GM21576 (cell line): ENCODE measurements around the gene RPS6KB1.
"Not testable (repeated sequence)": the region's sequence is repeated elsewhere in the genome, so short reads cannot be mapped to it uniquely, and the experiment has no call there.

Experiments
- ATAC-seq: cut with Tn5 transposase; IDR thresholded peaks from one replicate; pipeline ENCODE4 v1.9.1; 2021; ENCODE audit warnings: mild to moderate bottlenecking, moderate library complexity; ENCODE audit not compliant: unreplicated experiment

RPS6KB1 gene

GRCh38 chr17:59892924-59893675 lies at the start of gene RPS6KB1, which contains the start of gene TUBD1:
Gene RPS6KB1 (plus strand): TSS chr17:59893121. CDS start chr17:59893185, 64 bp downstream.
Gene TUBD1 (minus strand): TSS chr17:59892943. CDS start chr17:59891002, 1,941 bp downstream.
- peak; percentile 83 for ATAC-seq

- no peak for ATAC-seq
Measured at GRCh38 chr17:59844884-59845594, 47.9 kb upstream of the RPS6KB1 start.

- no peak for ATAC-seq
Measured at GRCh38 chr17:59845595-59846393, 47.1 kb upstream of the RPS6KB1 start.

GRCh38 chr17:59846394-59847165 lies 46.3 kb upstream of the RPS6KB1 start:
- ATAC-seq = peak; percentile 47

- ATAC-seq = no peak
Measured at GRCh38 chr17:59848385-59848668, 44.6 kb upstream of the RPS6KB1 start.

GRCh38 chr17:59848778-59849177 lies 44.1 kb upstream of the RPS6KB1 start:
- peak; percentile 46 for ATAC-seq

GRCh38 chr17:59850311-59850710 lies 42.6 kb upstream of the RPS6KB1 start:
- ATAC-seq = not testable (repeated sequence)

- ATAC-seq = no peak
Measured at GRCh38 chr17:59851439-59852375, 41.2 kb upstream of the RPS6KB1 start.

GRCh38 chr17:59852847-59853167 lies 40.1 kb upstream of the RPS6KB1 start:
- not testable (repeated sequence) for ATAC-seq

GRCh38 chr17:59853168-59853918 lies 39.6 kb upstream of the RPS6KB1 start:
- ATAC-seq = no peak

GRCh38 chr17:59853919-59854729 lies 38.8 kb upstream of the RPS6KB1 start:
- ATAC-seq = not testable (repeated sequence)

GRCh38 chr17:59856859-59857794 lies 35.8 kb upstream of the RPS6KB1 start:
- ATAC-seq = no peak

- no peak for ATAC-seq
Measured at GRCh38 chr17:59858167-59858816, 34.6 kb upstream of the RPS6KB1 start.

GRCh38 chr17:59858932-59859331 lies 34.0 kb upstream of the RPS6KB1 start:
- ATAC-seq = no peak

GRCh38 chr17:59859444-59860025 lies 33.4 kb upstream of the RPS6KB1 start:
- ATAC-seq = no peak

- ATAC-seq = no peak
Measured at GRCh38 chr17:59863616-59864015, 29.3 kb upstream of the RPS6KB1 start.

- ATAC-seq = no peak
Measured at GRCh38 chr17:59869941-59870218, 23.0 kb upstream of the RPS6KB1 start.
